SU-DHL-6 (cell line): ENCODE measurements around the gene IFNG.

ENCODE experiments used
- H2AFZ ChIP-seq: fragments of 200-600 bp; sonication (generic); 2 replicates; pipeline ENCODE4 v1.6.1; 2014; ENCODE audit warnings: low read depth, mild to moderate bottlenecking, moderate library complexity, mixed read lengths, antibody characterized with exemption, low read length; ENCODE audit not compliant: severe bottlenecking
- H3F3A ChIP-seq: fragments of 200-600 bp; shearing (Covaris generic); 2 replicates; pipeline ENCODE4 v1.6.0; 2016; ENCODE audit warnings: antibody characterized with exemption, mild to moderate bottlenecking; ENCODE audit not compliant: insufficient read depth
- H3K27ac ChIP-seq: fragments of 200-600 bp; sonication (generic); 2 replicates; pipeline ENCODE4 v1.5.1; 2016; ENCODE audit warnings: low read depth, mild to moderate bottlenecking, low read length, moderate library complexity, mixed read lengths
- H3K27me3 ChIP-seq: fragments of 200-600 bp; sonication (generic), shearing (Covaris generic); 2 replicates; pipeline ENCODE4 v1.6.0; 2014; ENCODE audit warnings: mild to moderate bottlenecking, low read length
- H3K36me3 ChIP-seq: fragments of 200-600 bp; sonication (generic); 2 replicates; pipeline ENCODE4 v1.6.1; 2014; ENCODE audit warnings: mild to moderate bottlenecking, low read length, mixed read lengths
- H3K4me2 ChIP-seq: fragments of 300-600, 200-600 bp; shearing (Covaris generic), sonication (generic); 2 replicates; pipeline ENCODE4 v1.6.0; 2014; ENCODE audit warnings: low read length, low read depth, mild to moderate bottlenecking; ENCODE audit not compliant: poor library complexity, severe bottlenecking
- H3K4me3 ChIP-seq: fragments of 200-600 bp; sonication (generic); 2 replicates; pipeline ENCODE4 v1.5.1; 2014; ENCODE audit warnings: antibody characterized with exemption, low read length, mild to moderate bottlenecking, mixed read lengths; ENCODE audit not compliant: insufficient read depth, poor library complexity, severe bottlenecking
- H3K79me2 ChIP-seq: fragments of 200-600 bp; sonication (generic); 2 replicates; pipeline ENCODE4 v1.6.1; 2014; ENCODE audit warnings: mild to moderate bottlenecking, low read length, moderate library complexity; ENCODE audit not compliant: insufficient read depth
- H3K9ac ChIP-seq: fragments of 200-600 bp; sonication (generic); 2 replicates; pipeline ENCODE4 v1.7.0; 2014; ENCODE audit warnings: mild to moderate bottlenecking, low read length
- H3K9me2 ChIP-seq: fragments of 200-600 bp; sonication (generic); replicated peaks from 2 replicates; pipeline ENCODE4 v1.6.1; 2014; ENCODE audit warnings: low read length; ENCODE audit not compliant: insufficient read depth
- H3K9me3 ChIP-seq: fragments of 200-600 bp; sonication (generic); 2 replicates; pipeline ENCODE4 v1.6.1; 2014; ENCODE audit warnings: low read length, mixed read lengths; ENCODE audit not compliant: insufficient read depth
- H4K20me1 ChIP-seq: fragments of 200-600 bp; sonication (generic); 2 replicates; pipeline ENCODE4 v1.6.1; 2014; ENCODE audit warnings: low read depth, mild to moderate bottlenecking, antibody characterized with exemption, low read length, moderate library complexity, mixed read lengths
- CTCF ChIP-seq: fragments of 200-600 bp; sonication (generic); IDR thresholded peaks from one replicate; pipeline ENCODE4 v1.5.1; 2017; ENCODE audit warnings: antibody characterized with exemption, mild to moderate bottlenecking, low read length, moderate library complexity; ENCODE audit not compliant: insufficient read depth, poor library complexity, severe bottlenecking
- EZH2phosphoT487 ChIP-seq: fragments of 200-600 bp; sonication (generic), shearing (Covaris generic); conservative IDR thresholded peaks from 2 replicates; pipeline ENCODE4 v1.6.1; 2018; ENCODE audit warnings: mild to moderate bottlenecking, antibody characterized with exemption, low read length, moderate library complexity, mixed read lengths

Gene IFNG

GRCh38 chr12:68158432-68158831 is 1.1 kb downstream of the IFNG start:
- no peak overlapping the region for H3K4me2 ChIP-seq
- H3K9me2 ChIP-seq = no peaks in the 10 kb centered on the region
- no peaks in the 10 kb centered on the region for H3K9me3 ChIP-seq
- H3K9ac ChIP-seq = no peak overlapping the region
- H3K79me2 ChIP-seq = no peaks in the 10 kb centered on the region
- no peaks in the 10 kb centered on the region for H4K20me1 ChIP-seq
- no peak overlapping the region for H3K27ac ChIP-seq
- no peaks in the 10 kb centered on the region for H3K36me3 ChIP-seq
- no peaks in the 10 kb centered on the region for H3K27me3 ChIP-seq
- H2AFZ ChIP-seq = no peak overlapping the region
- no peak for TF ChIP-seq EZH2phosphoT487
- peak; percentile 41 for TF ChIP-seq CTCF
- H3F3A ChIP-seq = no peaks in the 10 kb centered on the region; the same call in 1 of the 2 replicates
- no peak overlapping the region for H3K4me3 ChIP-seq

GRCh38 chr12:68157380-68157779 is 2.2 kb downstream of the IFNG start:
- no peaks in the 10 kb centered on the region for H3K27me3 ChIP-seq
- H3K9me3 ChIP-seq = no peaks in the 10 kb centered on the region
- no peak overlapping the region for H2AFZ ChIP-seq
- no peaks in the 10 kb centered on the region; the same call in 1 of the 2 replicates for H3F3A ChIP-seq
- H3K79me2 ChIP-seq = no peaks in the 10 kb centered on the region
- H3K4me3 ChIP-seq = no peak overlapping the region
- no peak overlapping the region for H3K9ac ChIP-seq
- H3K4me2 ChIP-seq = no peak overlapping the region
- no peaks in the 10 kb centered on the region for H3K36me3 ChIP-seq
- H4K20me1 ChIP-seq = no peaks in the 10 kb centered on the region
- TF ChIP-seq EZH2phosphoT487 = no peak
- no peak for TF ChIP-seq CTCF
- H3K27ac ChIP-seq = no peak overlapping the region
- H3K9me2 ChIP-seq = no peaks in the 10 kb centered on the region

GRCh38 chr12:68156636-68157035 is 2.9 kb downstream of the IFNG start:
- Histone ChIP-seq H3K27ac (no peak overlapping the region), H2AFZ (no peak overlapping the region), H3K36me3 (no peaks in the 10 kb centered on the region), H3K27me3 (no peaks in the 10 kb centered on the region), H4K20me1 (no peaks in the 10 kb centered on the region), H3K9me2 (no peaks in the 10 kb centered on the region), H3F3A (no peaks in the 10 kb centered on the region; the same call in 1 of the 2 replicates), H3K9me3 (no peaks in the 10 kb centered on the region), H3K4me3 (no peak overlapping the region), H3K9ac (no peak overlapping the region), H3K79me2 (no peaks in the 10 kb centered on the region), H3K4me2 (no peak overlapping the region)
- TF ChIP-seq CTCF (no peak), EZH2phosphoT487 (no peak)
